Glomerular visceral epithelial cell (primary cell): ENCODE results near the gene BCAR3.
"Not testable (repeated sequence)": the region's sequence is repeated elsewhere in the genome, so short reads cannot be mapped to it uniquely, and the experiment has no call there.

Experiments used
- DNase-seq: peaks from one replicate; pipeline ENCODE4 v3.0.0-alpha.2; 2016; ENCODE audit errors: extremely low spot score

BCAR3 gene

GRCh38 chr1:93705892-93706500 is 24.4 kb upstream of the BCAR3 start:
- no peak for DNase-seq

DNA sequence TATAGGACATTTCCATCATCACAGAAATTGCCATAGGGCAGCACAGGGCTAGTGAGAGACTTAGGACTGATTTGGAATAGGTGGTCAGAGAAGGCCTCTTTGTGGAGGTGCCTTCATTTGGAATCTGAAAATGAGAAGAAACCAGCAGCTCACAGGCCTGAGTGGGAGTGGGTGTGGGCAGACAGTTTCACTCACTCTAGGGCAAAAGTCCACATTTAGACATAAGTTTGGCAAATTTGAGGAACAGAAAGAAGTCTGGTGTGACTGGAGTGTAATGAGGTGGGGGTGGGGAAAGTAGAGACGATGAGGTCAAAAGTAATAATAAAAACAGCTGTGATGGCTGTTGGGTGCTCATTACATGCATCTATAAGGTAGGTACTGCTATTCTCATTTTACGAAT is 22.4 kb upstream of the BCAR3 start:
- no peak for DNase-seq

DNA sequence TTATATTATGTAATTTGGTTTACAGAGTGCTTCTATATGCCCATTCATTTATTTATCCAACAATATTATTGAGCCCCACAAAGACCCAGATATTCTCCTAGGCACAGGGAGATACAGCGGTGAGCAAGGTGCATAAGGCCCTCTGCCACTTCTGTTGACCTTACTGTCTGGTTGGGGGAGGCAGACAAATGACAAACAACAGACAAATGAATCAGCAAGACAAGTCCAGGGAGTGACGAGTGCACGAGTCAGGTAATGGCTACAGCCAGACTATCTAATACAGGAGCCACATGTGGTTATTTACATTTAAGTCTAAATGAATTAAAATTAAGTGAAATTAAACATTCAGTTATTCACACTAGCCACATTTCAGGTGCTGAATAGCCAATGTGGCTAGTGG is 22.0 kb upstream of the BCAR3 start:
- DNase-seq = peak; percentile 32

- no peak for DNase-seq
Observed at GRCh38 chr1:93702828-93703183, 21.2 kb upstream of the BCAR3 start.

DNA sequence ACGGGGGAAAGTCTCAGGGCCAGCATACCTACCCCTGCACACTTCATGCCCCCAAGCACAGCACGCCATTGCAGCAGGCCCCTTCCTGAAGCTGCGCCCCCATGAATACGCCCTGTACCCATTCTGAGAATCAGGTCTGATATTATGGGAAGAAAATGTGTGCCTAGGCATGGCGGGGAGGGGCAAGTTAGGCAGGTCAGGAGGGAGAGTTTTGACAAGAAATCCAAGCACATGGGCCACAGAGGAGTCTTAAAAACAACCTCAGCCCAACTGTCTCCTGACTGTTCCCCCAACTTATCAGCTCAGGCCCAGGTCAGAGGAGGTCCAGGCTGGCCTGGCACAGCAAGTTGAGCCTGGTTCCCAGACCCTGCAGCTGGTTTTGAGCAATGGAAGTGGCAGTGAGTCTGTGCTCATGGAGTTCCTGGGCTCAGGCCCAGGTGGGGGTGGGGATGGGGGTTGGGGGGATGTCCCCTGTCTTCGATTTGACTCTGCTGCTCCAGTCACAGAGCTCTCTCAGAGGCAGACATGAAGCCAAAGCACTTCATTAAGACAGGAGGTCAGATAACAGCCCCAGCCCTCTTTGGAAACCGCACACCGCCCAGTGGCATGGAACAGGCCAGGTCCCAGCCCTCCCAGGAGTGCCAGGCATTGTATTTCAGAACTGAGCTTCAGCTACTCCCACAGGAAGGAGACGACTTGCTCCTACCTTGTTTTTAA is 20.6 kb upstream of the BCAR3 start:
- peak; percentile 87 for DNase-seq

GRCh38 chr1:93701629-93702028 is 20.0 kb upstream of the BCAR3 start:
- peak; percentile 100 for DNase-seq

DNA sequence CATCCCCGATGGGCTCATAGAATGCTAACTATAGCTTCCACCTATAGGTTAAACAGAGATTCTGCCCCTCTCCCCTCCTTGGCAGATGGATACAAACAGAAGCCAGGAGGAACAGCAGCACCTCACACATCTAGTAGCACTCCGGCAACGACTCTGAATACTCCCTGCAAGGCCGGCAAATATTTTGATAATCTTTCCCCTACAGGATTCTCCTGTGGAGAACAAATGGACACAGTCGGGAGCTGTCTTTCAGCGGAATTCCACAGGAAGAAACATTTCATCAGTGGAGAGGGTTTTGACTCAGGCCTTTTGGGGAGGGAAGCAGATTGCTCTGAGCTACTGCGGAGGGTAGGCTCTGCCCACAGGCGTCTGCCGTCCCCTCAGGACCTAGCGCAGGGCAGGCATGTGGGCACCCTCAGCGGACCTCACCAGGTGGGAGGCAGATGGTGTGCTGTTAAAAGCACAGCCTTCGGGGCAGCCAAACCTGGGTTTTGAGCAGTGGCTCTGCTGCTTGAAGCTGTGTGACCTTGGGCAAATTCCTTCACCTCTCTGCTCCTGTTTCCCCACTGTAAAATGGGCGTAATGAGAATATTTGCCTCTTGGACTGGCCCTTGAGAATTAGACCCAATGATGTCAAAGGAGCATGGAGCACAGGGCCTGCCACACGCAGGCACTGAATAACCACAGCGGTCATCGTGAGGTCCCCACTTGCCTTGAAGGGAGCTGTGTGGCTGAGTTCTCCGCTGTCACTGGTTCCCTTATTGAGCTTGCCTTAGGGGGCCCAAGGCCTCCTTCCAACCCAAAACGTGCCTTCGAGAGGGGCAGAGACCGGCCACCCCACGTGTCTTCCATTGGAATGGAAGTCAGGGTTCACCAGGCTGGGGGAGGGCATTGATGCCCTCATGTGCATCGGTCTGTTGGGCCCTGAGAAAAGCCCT is 19.2 kb upstream of the BCAR3 start:
- no peak for DNase-seq

DNA sequence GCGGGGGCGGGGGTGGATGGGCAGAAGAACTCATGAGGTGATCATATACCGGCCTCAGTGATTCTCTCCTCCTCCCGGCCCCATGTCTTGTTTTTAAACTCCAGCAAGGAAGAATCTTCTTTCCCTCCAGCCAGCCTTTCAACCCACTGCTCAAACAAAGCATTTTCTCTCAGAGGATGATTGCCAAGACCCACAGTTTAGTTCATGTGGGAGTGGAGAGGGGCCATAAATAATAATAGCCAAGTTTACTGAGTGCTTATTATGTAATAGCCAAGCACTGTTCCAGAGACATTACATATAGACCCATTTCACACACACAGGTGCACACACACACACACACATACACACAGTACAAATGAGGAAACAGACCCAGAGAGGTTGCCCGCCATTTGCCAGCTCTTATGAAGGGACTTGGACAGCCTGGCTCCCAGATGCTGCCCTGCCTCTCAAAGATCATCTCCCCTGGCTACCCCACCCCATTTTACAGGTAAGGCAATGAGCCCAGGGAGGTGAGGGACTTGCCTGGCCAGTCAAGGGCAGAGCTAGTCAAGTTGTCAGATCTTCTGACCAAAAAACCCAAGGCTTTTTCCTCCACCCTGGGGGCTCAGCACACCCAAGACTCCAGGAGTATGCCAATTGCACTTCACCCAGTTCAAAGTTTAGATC is 18.0 kb upstream of the BCAR3 start:
- DNase-seq = no peak

DNA sequence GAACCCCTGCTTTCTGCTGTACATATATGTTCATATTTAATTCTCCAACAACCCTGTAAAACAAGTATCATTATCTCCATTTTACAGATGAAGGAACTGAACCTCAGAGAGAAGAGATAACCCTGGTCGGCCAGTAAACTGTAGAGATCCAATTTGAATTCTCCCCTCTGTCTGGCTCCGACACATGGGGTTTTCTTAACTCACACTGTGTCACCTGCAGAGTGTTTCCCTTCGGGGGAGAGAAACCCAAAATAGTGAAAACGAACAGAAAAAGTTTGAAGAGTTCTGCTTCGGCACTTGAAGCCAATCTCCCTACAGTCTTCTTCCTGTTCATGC is 17.4 kb upstream of the BCAR3 start:
- DNase-seq = no peak

DNA sequence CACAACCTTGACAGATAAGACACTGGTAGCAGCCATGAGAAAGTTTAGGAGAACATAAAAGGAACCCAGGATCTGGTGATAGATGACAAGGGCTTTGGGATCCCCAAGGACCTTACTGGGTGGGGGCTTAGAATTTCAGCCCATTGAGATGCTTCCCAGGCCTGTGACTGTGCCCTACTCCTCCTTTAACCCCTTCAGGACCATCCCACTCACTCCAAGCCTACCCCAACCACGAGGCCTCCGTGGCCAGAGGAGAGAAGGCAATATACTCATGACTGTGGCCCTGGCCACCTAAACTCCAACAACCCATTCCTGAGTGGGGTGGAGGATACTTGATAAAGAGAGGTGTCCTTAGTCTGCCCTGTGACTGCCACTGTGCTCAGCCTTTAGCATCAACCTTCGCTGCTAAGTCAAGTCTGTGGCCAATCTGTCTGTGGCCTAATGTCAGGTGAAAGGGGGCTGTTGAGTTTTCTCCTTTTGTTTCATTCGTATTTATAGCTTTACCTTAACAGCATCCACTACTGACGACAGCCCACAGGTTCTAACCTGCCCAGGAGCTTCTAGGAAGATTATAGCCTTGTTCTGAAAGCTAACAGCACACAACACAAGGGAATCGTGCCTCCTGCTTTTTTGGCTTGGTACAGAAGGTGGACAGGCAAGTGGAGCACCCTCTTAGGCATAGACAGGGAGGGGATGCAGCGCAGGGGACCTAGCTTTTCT is 16.9 kb upstream of the BCAR3 start:
- DNase-seq = no peak

DNA sequence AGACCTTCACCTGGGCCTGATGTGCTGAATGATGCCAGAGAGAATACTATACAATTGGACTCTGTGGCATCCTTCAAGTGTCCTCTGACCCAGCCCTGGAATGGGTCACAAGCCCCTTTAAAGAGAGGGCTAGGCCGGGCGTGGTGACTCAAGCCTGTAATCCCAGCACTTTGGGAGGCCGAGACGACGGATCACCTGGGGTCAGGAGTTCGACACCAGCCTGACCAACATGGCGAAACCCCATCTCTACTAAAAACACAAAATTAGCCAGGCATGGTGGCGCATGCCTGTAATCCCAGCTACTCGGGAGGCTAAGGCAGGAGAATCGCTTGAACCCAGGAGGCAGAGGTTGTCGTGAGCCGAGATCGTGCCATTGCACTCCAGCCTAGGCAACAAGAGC is 15.9 kb upstream of the BCAR3 start:
- DNase-seq = not testable (repeated sequence)

DNA sequence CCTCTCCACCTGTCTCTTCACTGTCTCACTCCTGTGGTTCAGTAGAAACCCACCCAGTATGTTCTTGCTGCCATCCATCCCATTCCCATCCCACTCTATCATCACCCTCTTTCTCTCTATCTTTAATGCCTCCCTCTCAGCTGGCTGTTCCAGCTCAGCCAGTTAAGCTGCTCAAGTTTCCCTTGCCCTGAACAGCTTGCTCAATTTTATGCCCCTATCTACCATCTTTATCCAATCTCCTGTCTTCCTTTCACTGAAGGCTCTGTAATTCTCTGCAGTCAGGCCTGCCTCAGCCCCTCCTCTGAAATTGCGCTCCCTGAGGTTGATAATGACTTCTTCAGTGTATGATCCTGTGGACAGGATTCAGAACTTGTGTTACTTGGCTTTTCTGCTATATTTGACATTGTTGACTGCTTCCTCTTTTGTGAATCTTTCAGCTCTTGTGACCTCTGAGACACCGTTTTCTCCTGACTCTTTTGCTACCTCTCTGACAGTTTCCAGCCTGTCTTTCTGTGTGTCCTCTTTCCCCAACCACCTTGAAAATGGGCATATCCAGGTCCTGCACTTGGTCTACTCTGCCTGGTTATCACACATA is 13.9 kb upstream of the BCAR3 start:
- DNase-seq = no peak

GRCh38 chr1:93694819-93695218 is 13.2 kb upstream of the BCAR3 start:
- peak; percentile 79 for DNase-seq

DNA sequence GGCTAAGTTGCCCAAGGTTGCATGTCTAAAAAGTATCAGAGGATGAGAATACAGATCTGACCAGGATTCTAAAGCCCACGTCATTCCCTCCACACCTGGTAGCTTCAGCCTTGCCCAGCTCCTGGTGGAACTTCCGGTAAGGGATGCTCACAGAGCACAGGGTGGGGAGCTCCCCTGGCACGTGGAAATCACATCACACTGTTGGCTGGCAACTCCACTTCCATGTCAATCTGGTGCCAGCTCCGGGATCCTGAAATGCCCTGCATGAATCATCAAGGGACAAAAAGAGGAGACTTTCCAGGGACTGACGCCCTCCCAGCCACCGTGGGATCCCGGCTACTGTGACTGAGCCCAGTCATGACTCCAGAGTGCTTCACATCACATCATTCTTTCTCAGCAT is 12.4 kb upstream of the BCAR3 start:
- DNase-seq = peak; percentile 63

DNA sequence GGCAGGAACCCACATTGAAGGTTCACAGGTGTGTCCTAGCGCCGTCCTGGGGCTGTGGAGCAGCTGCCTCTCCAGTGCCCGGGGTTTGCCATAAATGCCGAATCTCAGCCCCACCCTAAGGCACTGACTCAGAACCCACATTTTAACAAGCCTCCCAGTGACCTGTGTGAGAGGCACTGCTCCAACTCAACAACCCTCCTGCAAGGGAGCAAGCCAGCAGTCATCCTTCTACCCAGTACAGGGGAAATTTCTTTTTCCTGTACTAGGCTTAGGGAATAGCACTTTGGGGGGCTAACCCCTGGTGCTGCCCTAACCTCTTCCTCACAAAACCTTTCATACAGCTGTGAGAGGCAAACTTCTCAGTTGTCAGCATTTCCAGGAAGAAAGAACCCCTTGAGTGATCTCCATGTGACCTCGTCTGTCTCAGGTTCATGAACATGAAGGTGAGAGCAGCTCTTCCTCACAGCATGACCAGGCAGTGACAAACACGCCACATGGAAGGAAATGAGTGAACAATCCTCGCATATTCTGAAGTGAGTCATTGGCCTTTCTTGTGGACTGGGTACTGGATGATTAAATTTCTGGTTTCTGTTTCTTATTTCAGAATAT is 11.4 kb upstream of the BCAR3 start:
- peak; percentile 87 for DNase-seq

DNA sequence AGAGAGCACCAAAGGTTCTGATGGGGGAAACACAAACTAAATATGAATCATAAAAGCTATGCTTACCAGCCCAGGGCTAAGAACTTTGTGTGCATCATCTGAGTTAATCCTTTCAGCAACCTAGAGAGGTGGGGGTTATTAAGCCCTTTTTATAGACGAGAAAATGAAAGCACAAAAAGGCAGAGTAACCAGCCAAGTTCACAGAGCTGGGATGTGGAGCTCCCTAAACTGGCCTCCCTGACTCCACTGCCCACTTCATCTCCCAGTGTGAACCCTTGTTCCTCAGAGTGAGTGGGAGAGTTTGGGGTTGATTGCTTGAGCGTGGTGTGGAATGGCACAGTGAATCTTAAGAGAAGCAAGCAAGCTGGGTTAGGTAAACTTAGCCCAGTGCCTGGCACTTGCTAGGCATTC is 10.8 kb upstream of the BCAR3 start:
- DNase-seq = peak; percentile 39

GRCh38 chr1:93692026-93692425 is 10.4 kb upstream of the BCAR3 start:
- DNase-seq = peak; percentile 39

DNA sequence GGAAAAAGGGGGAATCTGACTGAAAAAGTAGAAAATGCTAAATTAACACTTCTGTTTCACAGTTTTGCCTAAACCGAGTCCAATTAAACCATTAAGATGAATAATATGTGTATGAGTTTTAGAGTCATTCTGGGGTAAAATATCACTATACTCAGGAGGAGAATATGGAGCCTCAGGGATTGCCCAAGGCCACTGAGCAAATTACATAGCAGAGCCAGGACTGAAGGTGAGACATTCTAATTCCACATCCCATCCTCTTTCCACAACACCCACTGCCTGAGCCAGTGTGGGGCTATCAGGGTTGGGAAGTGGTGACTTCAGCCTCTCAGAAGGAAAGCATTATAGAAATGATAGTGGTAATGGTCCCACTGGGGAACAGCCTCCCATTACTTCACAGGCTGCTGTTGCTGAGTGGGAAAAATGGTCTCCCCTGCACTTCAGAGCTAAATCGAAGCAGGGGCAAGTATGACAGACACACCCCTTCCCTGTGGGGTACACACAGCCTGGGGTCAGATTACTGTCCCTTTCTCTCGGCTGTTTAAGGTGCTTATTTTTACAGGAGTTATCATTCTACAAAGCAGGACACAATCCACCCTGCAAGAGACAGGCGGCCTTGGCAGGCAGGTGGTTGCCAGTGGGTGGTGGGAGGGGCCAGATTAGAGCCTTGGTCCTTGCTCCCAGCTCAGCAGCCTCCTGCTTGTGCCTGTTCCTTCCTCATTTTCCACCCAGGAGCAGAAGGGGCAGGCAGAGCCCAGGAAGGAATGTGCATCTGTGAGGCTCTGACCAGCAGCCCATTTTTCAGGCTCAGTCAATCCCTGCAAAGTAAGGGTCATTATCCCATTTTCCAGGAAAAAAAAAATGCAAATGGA is 9.5 kb upstream of the BCAR3 start:
- DNase-seq = no peak

DNA sequence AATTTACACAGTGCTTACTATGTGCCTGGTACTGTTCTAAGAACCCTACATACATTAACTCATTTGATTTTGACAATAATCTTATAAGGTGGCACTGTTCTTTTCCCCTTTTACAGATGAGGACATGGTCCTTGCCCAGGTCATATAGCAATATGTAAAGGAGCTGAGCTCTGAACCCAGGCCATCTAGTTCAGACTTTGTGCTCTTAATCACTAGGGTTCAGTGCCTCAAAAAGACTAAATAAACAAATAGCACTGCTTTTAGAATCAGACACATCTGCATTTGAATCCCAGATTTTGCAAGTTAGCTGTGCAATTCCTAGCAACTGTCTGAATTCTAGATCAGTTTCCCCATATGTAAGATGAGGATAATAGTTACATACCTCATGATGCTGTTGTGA is 8.7 kb upstream of the BCAR3 start:
- no peak for DNase-seq
